HepG2 (cell line): ENCODE measurements around the gene SPAG9. TPM values are rescaled to one million over a fixed set of nuclear protein-coding genes. Genes with fewer than 3 reads are reported as not detected.

Experiments used
- CHD2 ChIP-seq: IDR thresholded peaks from 2 replicates; pipeline ENCODE4 v1.6.1; 2011; ENCODE audit warnings: low read depth, low read length, improper control_type of control experiment
- CHD4 ChIP-seq: fragments of 200-600 bp; sonication (generic); IDR thresholded peaks from 2 replicates; pipeline ENCODE4 v1.7.0; 2017; ENCODE audit warnings: mild to moderate bottlenecking, low read length, borderline replicate concordance
- HIC2 ChIP-seq: sonication (generic); formaldehyde crosslinking; IDR thresholded peaks from 2 replicates; pipeline ENCODE4 v1.9.0; 2022; ENCODE audit warnings: low read depth, missing genetic modification reagents
- KDM1A ChIP-seq: IDR thresholded peaks from 2 replicates; pipeline ENCODE4 v1.6.1; 2016; ENCODE audit warnings: missing compliant biosample characterization
- KIAA2018 ChIP-seq: sonication (generic); formaldehyde crosslinking; IDR thresholded peaks from 2 replicates; pipeline ENCODE4 v1.5.0; 2020; ENCODE audit warnings: mild to moderate bottlenecking, missing genetic modification reagents, borderline replicate concordance
- MYC ChIP-seq: sonication (generic); formaldehyde crosslinking; IDR thresholded peaks from 2 replicates; pipeline ENCODE4 v1.9.0; 2021; ENCODE audit warnings: missing genetic modification reagents, borderline replicate concordance
- NFE2L1 ChIP-seq: sonication (generic); formaldehyde crosslinking; IDR thresholded peaks from 2 replicates; pipeline ENCODE4 v1.4.0; 2020; ENCODE audit warnings: missing genetic modification reagents, mild to moderate bottlenecking, borderline replicate concordance
- NRL ChIP-seq: sonication (generic); formaldehyde crosslinking; IDR thresholded peaks from 2 replicates; pipeline ENCODE4 v1.5.0; 2020; ENCODE audit warnings: missing genetic modification reagents, mild to moderate bottlenecking, moderate library complexity, borderline replicate concordance
- SKIL ChIP-seq: sonication (generic); formaldehyde crosslinking; IDR thresholded peaks from 2 replicates; pipeline ENCODE4 v1.8.0; 2022; ENCODE audit warnings: missing genetic modification reagents, mild to moderate bottlenecking, moderate library complexity, borderline replicate concordance
- TARDBP ChIP-seq: sonication (generic); formaldehyde crosslinking; IDR thresholded peaks from 2 replicates; pipeline ENCODE4 v1.8.0; 2022; ENCODE audit warnings: mild to moderate bottlenecking, missing genetic modification reagents
- YEATS4 ChIP-seq: sonication (generic); formaldehyde crosslinking; IDR thresholded peaks from 2 replicates; pipeline ENCODE4 v1.4.0; 2020; ENCODE audit warnings: missing genetic modification reagents, borderline replicate concordance
- ZMYM2 ChIP-seq: sonication (generic); formaldehyde crosslinking; IDR thresholded peaks from 2 replicates; pipeline ENCODE4 v1.8.0; 2022; ENCODE audit warnings: mild to moderate bottlenecking, missing genetic modification reagents
- ZNF264 ChIP-seq: sonication (generic); formaldehyde crosslinking; IDR thresholded peaks from 2 replicates; pipeline ENCODE4 v1.4.0; 2020; ENCODE audit warnings: missing genetic modification reagents
- ZNF333 ChIP-seq: sonication (generic); formaldehyde crosslinking; IDR thresholded peaks from 2 replicates; pipeline ENCODE4 v1.4.0; 2020; ENCODE audit warnings: mild to moderate bottlenecking, missing genetic modification reagents, borderline replicate concordance
- ZNF570 ChIP-seq: sonication (generic); formaldehyde crosslinking; IDR thresholded peaks from 2 replicates; pipeline ENCODE4 v1.4.0; 2020; ENCODE audit warnings: mild to moderate bottlenecking, missing genetic modification reagents, borderline replicate concordance
- ZSCAN25 ChIP-seq: sonication (generic); formaldehyde crosslinking; IDR thresholded peaks from 2 replicates; pipeline ENCODE4 v1.8.0; 2022; ENCODE audit warnings: mild to moderate bottlenecking, missing genetic modification reagents
- ZSCAN9 ChIP-seq: IDR thresholded peaks from 2 replicates; pipeline ENCODE4 v1.6.1; 2016; ENCODE audit warnings: borderline replicate concordance
- polyA plus RNA-seq, 8 experiments: library from polyadenylated mRNA; depleted of rRNA in 3 of 8; stranded (reverse) in 7 of 8; unstranded in 1 of 8; fragments of >200 nt; fragmentation: Illumina TruSeq in 4 of 8; extraction: Trizol in 4 of 8; gene quantifications; 2 replicates each; pipeline versions ENCODE4 v1.2.1 to v1.2.3, GENCODE V29; 2011 to 2016; ENCODE audit warnings: low read depth in 4 of 8, missing spikeins in 1 of 8, mixed read lengths in 1 of 8; ENCODE audit not compliant: insufficient read depth in 1 of 8
- total RNA-seq, 5 experiments: library from RNA; depleted of rRNA; stranded (reverse); fragments of >200 nt; fragmentation: Illumina TruSeq; extraction: Trizol; gene quantifications; 2 replicates each; pipeline ENCODE4 v1.2.3, GENCODE V29; 2016; ENCODE audit warnings: low read depth in 1 of 5

The SPAG9 gene
- total and polyA plus RNA-seq, 2 of the 13 experiments (the other 11 are each of a cell fraction or from before 2014, with no cell fraction given): 43.2 to 78.6 TPM

- TF ChIP-seq CHD2 (no peak), NRL (CRISPR knock-in tag) (no peak), ZNF264 (peak; percentile 85), ZNF570 (CRISPR knock-in tag) (no peak), HIC2 (CRISPR knock-in tag) (no peak), ZSCAN25 (CRISPR knock-in tag) (peak; percentile 64; the same call in 1 of the 2 replicates), NFE2L1 (CRISPR knock-in tag) (no peak), KDM1A (CRISPR knock-in tag) (peak; percentile 75), MYC (CRISPR knock-in tag) (peak; percentile 68; the same call in 1 of the 2 replicates), KIAA2018 (CRISPR knock-in tag) (no peak), TARDBP (CRISPR knock-in tag) (peak; percentile 47; the same call in 1 of the 2 replicates), ZMYM2 (CRISPR knock-in tag) (peak; percentile 96), ZSCAN9 (CRISPR knock-in tag) (peak; percentile 50; the same call in 1 of the 2 replicates), YEATS4 (CRISPR knock-in tag) (no peak; the same call in 1 of the 2 replicates), CHD4 (peak; percentile 82; the same call in 1 of the 2 replicates), SKIL (no peak), ZNF333 (CRISPR knock-in tag) (no peak)
These were observed 143.0 kb downstream of the SPAG9 start (continued) for GRCh38 chr17:50977487-50978159.
